AG09309 (cell line): ENCODE results near the gene SGCB.
"Not testable (repeated sequence)": the region's sequence is repeated elsewhere in the genome, so short reads cannot be mapped to it uniquely, and the experiment has no call there.

Experiments used
- DNase-seq: peaks from one replicate; pipeline ENCODE4 v3.0.0-alpha.2; 2010; ENCODE audit warnings: low read depth
- H3K4me3 ChIP-seq: 2 replicates; pipeline ENCODE4 v1.5.1; 2011; ENCODE audit warnings: mild to moderate bottlenecking, low read depth, low read length, moderate library complexity; ENCODE audit not compliant: control insufficient read depth
- TF ChIP-seq, protein P1 (sequence below): IDR thresholded peaks from 2 replicates; pipeline ENCODE4 v1.5.1; 2011; ENCODE audit warnings: mild to moderate bottlenecking, low read depth, low read length, inconsistent platforms; ENCODE audit not compliant: insufficient read depth, control insufficient read depth; ENCODE audit errors: missing control alignments

The SGCB gene, protein sequence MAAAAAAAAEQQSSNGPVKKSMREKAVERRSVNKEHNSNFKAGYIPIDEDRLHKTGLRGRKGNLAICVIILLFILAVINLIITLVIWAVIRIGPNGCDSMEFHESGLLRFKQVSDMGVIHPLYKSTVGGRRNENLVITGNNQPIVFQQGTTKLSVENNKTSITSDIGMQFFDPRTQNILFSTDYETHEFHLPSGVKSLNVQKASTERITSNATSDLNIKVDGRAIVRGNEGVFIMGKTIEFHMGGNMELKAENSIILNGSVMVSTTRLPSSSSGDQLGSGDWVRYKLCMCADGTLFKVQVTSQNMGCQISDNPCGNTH

DNA sequence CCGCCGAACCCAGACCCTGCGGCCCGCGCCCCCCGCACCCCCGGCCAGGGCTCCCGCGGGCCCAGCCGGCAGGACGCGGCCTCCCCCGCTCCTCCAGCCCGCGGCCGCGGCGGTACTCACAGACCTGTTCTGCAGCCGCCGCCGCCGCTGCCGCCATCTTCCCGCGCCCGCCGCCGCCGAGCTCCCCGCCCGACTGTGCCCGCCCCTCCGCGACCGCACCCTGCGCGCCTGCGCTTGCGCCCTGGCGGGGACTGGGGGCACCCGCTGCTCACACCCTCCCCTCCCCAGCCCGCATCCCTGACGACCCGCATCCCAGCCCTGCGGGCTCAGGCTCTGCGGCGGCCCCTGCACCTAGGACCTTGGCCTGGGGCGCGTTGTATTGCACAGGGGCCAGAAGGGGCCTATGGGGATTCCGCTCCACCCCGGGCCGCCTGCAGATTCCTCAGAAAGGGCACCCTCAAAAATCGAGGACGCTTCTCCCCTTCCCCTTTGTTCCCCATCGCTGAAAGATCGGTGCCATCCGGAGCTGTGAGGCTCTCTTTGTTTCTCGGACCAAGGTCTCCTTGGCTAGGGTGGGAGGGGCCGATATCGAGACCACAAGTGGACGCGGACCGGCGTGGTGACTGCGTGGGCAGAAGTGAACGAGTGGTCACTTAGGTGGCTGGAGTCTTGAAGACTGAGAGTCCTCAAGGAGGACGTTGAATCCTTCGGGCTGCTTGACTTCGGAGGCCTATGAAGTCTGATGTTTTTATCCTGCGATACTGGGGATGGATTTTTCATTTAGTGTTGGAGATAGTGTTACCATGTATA, at the start of gene SGCB:
Gene SGCB (minus strand): TSS at position 197 of the 810 bp plus-strand sequence. CDS start 40 bp downstream, at position 157.
- no peak for DNase-seq
- H3K4me3 ChIP-seq = peak within 1 kb of the TSS; percentile 80
- TF ChIP-seq, protein P1, sequence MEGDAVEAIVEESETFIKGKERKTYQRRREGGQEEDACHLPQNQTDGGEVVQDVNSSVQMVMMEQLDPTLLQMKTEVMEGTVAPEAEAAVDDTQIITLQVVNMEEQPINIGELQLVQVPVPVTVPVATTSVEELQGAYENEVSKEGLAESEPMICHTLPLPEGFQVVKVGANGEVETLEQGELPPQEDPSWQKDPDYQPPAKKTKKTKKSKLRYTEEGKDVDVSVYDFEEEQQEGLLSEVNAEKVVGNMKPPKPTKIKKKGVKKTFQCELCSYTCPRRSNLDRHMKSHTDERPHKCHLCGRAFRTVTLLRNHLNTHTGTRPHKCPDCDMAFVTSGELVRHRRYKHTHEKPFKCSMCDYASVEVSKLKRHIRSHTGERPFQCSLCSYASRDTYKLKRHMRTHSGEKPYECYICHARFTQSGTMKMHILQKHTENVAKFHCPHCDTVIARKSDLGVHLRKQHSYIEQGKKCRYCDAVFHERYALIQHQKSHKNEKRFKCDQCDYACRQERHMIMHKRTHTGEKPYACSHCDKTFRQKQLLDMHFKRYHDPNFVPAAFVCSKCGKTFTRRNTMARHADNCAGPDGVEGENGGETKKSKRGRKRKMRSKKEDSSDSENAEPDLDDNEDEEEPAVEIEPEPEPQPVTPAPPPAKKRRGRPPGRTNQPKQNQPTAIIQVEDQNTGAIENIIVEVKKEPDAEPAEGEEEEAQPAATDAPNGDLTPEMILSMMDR = no peak

DNA sequence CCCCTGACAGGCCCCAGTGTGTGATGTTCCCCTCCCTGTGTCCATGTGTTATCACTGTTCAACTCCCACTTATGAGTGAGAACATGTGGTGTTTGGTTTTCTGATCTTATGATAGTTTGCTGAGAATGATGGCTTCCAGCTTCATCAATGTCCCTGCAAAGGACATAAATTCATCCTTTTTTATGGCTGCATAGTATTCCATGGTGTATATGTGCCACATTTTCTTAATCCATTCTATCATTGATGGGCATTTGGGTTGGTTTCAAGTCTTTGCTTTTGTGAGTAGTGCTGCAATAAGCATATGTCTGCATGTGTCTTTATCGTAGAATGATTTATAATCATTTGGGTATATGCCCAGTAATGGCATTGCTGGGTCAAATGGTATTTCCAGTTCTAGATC, 48.3 kb upstream of the SGCB start:
- not testable (repeated sequence) for DNase-seq, H3K4me3 ChIP-seq

DNA sequence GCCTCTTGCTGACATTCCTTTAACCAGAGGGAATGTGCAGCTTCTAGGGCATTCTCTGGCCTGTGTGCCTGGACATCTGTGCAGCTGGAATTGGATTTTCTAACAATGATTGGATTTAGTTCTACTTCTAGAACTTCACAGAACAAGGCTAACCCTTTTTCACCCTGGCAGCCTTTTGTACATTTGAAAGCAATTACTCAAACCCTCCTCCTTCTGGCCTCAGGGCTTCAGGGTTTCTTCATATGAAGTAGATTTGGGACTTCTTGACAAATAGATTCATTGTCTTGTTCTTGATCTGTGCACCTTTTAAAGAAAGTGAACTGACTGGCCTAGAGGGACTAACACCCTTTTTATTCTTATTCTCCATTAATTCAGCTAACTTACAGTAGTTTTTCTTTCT, 43.1 kb upstream of the SGCB start:
- DNase-seq = no peak
- H3K4me3 ChIP-seq = no peak overlapping the region
- TF ChIP-seq, protein P1 = no peak

DNA sequence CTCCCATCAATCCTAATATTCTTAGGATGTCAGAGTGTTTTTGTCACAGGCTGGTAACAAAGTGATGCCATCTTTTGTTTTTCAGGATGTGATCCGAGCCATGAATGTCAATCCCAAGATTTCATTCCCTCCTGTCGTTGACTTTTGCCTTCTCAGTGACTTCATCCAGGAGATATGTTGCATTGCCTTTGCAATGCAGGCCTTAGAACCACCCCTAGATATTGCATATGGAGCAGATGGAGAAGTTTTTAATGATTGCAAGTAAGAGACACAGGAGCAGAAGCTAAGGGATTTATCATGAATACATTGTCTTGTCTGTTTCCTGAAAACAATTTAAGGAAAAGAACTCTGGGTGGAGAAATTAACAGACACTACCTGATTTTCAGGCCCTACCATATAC, 41.6 kb upstream of the SGCB start:
- H3K4me3 ChIP-seq = no peak overlapping the region
- TF ChIP-seq, protein P1 = no peak
- DNase-seq = no peak

DNA sequence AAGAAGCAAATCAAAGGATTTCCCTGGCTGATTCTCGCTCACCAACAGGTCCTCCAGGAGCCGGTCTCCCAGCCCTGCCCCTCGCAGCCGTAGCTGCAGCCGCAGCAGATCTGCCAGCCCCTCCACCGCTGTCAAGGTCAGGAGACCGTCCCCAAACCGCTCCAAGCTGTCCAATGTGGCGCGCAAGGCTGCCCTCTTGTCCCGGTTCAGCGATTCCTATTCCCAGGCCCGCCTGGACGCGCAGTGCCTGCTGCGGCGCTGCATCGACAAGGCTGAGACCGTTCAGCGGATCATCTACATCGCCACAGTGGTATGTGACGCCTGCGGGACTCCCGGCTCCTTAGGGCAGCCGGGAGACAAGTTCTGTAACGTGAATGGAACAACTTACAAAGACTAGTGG, 38.6 kb upstream of the SGCB start:
- H3K4me3 ChIP-seq = no peak overlapping the region
- no peak for DNase-seq
- TF ChIP-seq, protein P1 = no peak

DNA sequence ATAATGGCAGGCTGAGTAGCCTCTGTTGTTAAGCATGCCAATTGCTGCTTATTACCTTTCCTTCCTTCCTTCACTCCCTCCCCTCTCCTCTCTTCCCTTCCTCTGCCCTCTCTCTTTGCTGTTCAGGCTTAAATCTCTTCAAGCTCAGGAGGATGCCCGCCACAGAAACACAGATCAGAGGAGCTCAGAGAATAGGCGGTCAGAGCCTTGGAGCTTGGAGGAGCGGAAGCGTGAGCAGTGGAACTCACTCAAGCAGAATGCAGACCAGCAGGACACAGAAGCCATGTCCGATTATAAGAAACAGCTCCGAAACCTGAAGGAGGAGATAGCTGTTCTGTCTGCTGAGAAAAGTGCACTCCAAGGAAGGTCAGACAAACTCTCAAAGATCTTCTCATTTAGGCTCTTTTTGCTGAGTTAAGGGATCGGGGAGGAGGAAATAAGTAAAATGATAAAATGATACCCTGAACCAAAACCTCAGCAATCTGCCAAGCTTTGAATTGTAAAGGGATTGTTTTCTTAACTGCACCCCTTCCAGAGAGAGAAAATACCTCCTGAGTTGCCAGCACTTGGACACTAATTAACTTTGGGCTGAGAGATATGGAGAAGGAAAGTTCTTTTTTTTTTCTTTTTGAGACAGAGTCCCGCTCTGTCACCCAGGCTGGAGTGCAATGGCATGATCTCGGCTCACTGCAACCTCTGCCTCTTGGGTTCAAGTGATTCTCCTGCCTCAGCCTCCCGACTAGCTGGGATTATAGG, 33.9 kb upstream of the SGCB start:
- DNase-seq = no peak
- TF ChIP-seq, protein P1 = no peak
- no peak overlapping the region for H3K4me3 ChIP-seq
